Measurements from ENCODE around the gene ANOS1. TPM values are rescaled to one million over a fixed set of nuclear protein-coding genes. Genes with fewer than 3 reads are reported as not detected.

ANOS1 gene
- total RNA-seq, 5 donors from 2014 or later (not counting 1 experiment from before 2014, with no cell fraction given): 0.10 to 0.13 (median 0.12) TPM; not detected in 2

DNA sequence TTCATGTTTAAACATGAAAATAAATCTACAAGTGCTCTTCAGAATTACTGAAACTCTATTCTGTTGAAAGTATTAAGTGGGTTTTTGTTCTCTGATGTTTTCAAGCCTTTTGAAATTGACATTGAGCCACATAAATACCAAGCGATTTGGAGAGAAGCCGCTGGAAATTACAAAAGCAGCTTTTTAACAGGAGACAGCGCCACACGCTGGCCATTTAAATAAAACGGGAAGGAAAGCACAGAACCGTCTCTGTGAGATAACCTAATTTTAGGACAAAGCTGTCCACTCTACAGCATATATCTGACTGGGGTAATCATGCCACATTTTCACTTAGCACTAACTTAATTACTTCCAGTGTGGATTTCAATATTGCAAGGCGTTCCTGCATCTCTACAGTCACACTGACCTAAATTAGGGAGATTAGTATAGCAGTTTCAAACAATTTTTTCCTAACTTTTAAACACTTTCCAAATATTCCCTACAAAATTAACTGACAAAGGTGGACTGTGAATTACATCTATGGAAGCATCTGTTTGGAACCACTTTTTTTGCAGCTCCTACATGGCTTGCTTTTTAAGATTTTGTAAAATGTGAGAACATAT, 6.8 kb upstream of the ANOS1 start:
- no peaks in the 10 kb centered on the region for H3K9me3 Mint-ChIP-seq
- DNase-seq (peak in 14 of 35 experiments; percentile 2 to 48 (median 11)), ATAC-seq (replicated peaks in 1 of 4) (no peak)
- ChIA-PET CTCF (interaction anchor here (0.6 to 1.2 kb wide), 5 partner anchors 8 to 1275 kb away, joined by 3 to 6 read pairs (median 4); no protein-coding TSS in a partner anchor), POLR2A (no interaction called here)
- no peak overlapping the region for H3K27ac Mint-ChIP-seq
- H3K4me1 ChIP-seq (ENCODE audit: control insufficient read depth in 1 of 2, extremely low read depth in 1 of 2, insufficient read depth in 2 of 2, low read length in 2 of 2): no peaks in the 10 kb centered on the region
- peaks cover 3 to 17% of the 10 kb centered on the region in 2 donors for H3K27me3 Mint-ChIP-seq
- H3K36me3 Mint-ChIP-seq: no peaks in the 10 kb centered on the region
- no peaks in the 10 kb centered on the region for H3K4me1 Mint-ChIP-seq
- H3K36me3 ChIP-seq (ENCODE audit: control insufficient read depth in 2 of 2, extremely low read depth in 1 of 2, insufficient read depth in 1 of 2, low read length in 1 of 2): no peaks in the 10 kb centered on the region
- no peaks in the 10 kb centered on the region for H3K27me3 ChIP-seq (replicated peaks in 1 of 2; ENCODE audit: control insufficient read depth in 2 of 2, extremely low read depth in 1 of 2, insufficient read depth in 2 of 2, low read length in 1 of 2)
- H3K4me3 ChIP-seq (ENCODE audit: control insufficient read depth in 1 of 2, extremely low read depth in 1 of 2, low read length in 1 of 2): no peak overlapping the region
- H3K4me3 Mint-ChIP-seq: no peak overlapping the region
- no CpG with 5 or more reads among the region's 7 CpGs for WGBS (ENCODE audit: insufficient coverage)
- H3K9me3 ChIP-seq: no peaks in the 10 kb centered on the region
- no peak overlapping the region for H3K27ac ChIP-seq (ENCODE audit: low read length)

- Histone ChIP-seq H3K27me3 (replicated peaks in 1 of 2; ENCODE audit: control insufficient read depth in 2 of 2, extremely low read depth in 1 of 2, insufficient read depth in 2 of 2, low read length in 1 of 2) (no peaks in the 10 kb centered on the region), H3K4me3 (ENCODE audit: control insufficient read depth in 1 of 2, extremely low read depth in 1 of 2, low read length in 1 of 2) (no peak overlapping the region), H3K36me3 (ENCODE audit: control insufficient read depth in 2 of 2, extremely low read depth in 1 of 2, insufficient read depth in 1 of 2, low read length in 1 of 2) (no peaks in the 10 kb centered on the region), H3K4me1 (ENCODE audit: control insufficient read depth in 1 of 2, extremely low read depth in 1 of 2, insufficient read depth in 2 of 2, low read length in 2 of 2) (no peaks in the 10 kb centered on the region), H3K27ac (ENCODE audit: low read length) (no peak overlapping the region), H3K9me3 (no peaks in the 10 kb centered on the region)
- DNase-seq (no peak), ATAC-seq (replicated peaks in 1 of 4) (no peak)
- Mint-ChIP-seq H3K27ac (no peak overlapping the region), H3K36me3 (no peaks in the 10 kb centered on the region), H3K4me3 (no peak overlapping the region), H3K4me1 (peaks cover 0 to 3% (median 3%) of the 10 kb centered on the region in 3 donors), H3K9me3 (no peaks in the 10 kb centered on the region), H3K27me3 (peaks cover 6 to 23% of the 10 kb centered on the region in 2 donors)
- CTCF ChIA-PET: interaction anchor here (0.6 to 1.2 kb wide), 4 partner anchors 9 to 1276 kb away, joined by 3 to 6 read pairs (median 4); no protein-coding TSS in a partner anchor
- 100% methylated on average over 1 of the region's 9 CpGs for WGBS (ENCODE audit: insufficient coverage)
- POLR2A ChIA-PET: no interaction called here
Measured at GRCh38 chrX:8737883-8738282, 5.9 kb upstream of the ANOS1 start.

DNA sequence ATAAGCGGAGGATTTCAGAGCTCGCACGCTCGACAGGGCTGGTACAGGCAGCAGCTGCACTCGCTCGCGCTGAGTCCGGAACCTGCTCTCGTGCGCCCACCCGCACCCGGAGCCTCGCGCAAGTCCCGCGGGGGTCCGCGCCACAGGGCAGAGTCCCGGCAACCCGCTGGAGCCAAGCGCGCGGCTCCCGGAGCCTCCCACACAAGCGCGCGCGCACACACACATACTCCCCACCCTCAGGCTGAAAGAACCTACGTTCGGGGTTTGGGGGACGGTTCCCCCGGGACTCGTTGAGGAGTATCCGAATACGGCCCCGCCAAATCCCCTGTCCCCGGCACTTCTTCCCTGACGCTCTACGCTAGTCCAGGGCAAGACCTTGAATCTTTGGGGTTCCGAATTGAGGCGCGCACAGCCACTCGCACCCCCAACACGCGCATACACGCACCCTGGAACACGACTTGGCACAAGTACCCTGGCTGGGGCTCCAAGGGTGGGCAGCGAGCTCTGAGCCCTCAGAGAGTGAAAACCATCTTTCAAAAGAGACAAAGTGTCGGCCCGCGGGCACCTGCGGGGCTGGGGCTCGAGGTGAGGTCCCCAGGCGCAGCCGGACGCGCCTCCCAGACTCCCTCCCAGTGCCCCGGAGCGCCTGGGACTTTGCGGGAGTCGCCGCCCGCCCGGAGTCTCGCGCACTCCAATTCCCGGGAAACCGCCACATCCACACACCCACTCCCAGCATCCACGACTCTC, 952 bp downstream of the ANOS1 start:
- ChIA-PET POLR2A (no interaction called here), CTCF (no interaction called here)
- Mint-ChIP-seq H3K4me3 (no peak overlapping the region), H3K9me3 (no peaks in the 10 kb centered on the region), H3K27me3 (peaks cover 22 to 31% of the 10 kb centered on the region in 2 donors), H3K27ac (no peak overlapping the region), H3K36me3 (no peaks in the 10 kb centered on the region), H3K4me1 (peaks cover 0 to 8% (median 6%) of the 10 kb centered on the region in 3 donors)
- Histone ChIP-seq H3K36me3 (ENCODE audit: control insufficient read depth in 2 of 2, extremely low read depth in 1 of 2, insufficient read depth in 1 of 2, low read length in 1 of 2) (no peaks in the 10 kb centered on the region), H3K27ac (ENCODE audit: low read length) (no peak overlapping the region), H3K27me3 (replicated peaks in 1 of 2; ENCODE audit: control insufficient read depth in 2 of 2, extremely low read depth in 1 of 2, insufficient read depth in 2 of 2, low read length in 1 of 2) (peaks cover 2 to 28% of the 10 kb centered on the region in 2 experiments), H3K4me1 (ENCODE audit: control insufficient read depth in 1 of 2, extremely low read depth in 1 of 2, insufficient read depth in 2 of 2, low read length in 2 of 2) (no peaks in the 10 kb centered on the region), H3K9me3 (no peaks in the 10 kb centered on the region), H3K4me3 (ENCODE audit: control insufficient read depth in 1 of 2, extremely low read depth in 1 of 2, low read length in 1 of 2) (no peak overlapping the region)
- ATAC-seq (replicated peaks in 1 of 4): no peak
- no peak for DNase-seq
- 2% methylated on average over 9 of the region's 69 CpGs for WGBS (ENCODE audit: insufficient coverage)

GRCh38 chrX:8729811-8730210, 2.1 kb downstream of the ANOS1 start:
- ChIA-PET CTCF (interaction anchor here in 1 of 2 donors (0.6 kb wide), 1 partner anchor 13 kb away, joined by 6 read pairs; no protein-coding TSS in a partner anchor), POLR2A (interaction anchor here in 1 of 2 donors (0.5 kb wide), 1 partner anchor 780 kb away, joined by 4 read pairs; no protein-coding TSS in a partner anchor)
- Mint-ChIP-seq H3K4me3 (no peak overlapping the region), H3K27me3 (peaks cover 22 to 31% of the 10 kb centered on the region in 2 donors), H3K27ac (no peak overlapping the region), H3K36me3 (no peaks in the 10 kb centered on the region), H3K4me1 (peaks cover 0 to 8% (median 6%) of the 10 kb centered on the region in 3 donors), H3K9me3 (no peaks in the 10 kb centered on the region)
- ATAC-seq (replicated peaks in 1 of 4) (no peak), DNase-seq (no peak)
- peaks cover 2 to 28% of the 10 kb centered on the region in 2 experiments for H3K27me3 ChIP-seq (replicated peaks in 1 of 2; ENCODE audit: control insufficient read depth in 2 of 2, extremely low read depth in 1 of 2, insufficient read depth in 2 of 2, low read length in 1 of 2)
- no peaks in the 10 kb centered on the region for H3K4me1 ChIP-seq (ENCODE audit: control insufficient read depth in 1 of 2, extremely low read depth in 1 of 2, insufficient read depth in 2 of 2, low read length in 2 of 2)
- H3K27ac ChIP-seq (ENCODE audit: low read length): no peak overlapping the region
- no peaks in the 10 kb centered on the region for H3K36me3 ChIP-seq (ENCODE audit: control insufficient read depth in 2 of 2, extremely low read depth in 1 of 2, insufficient read depth in 1 of 2, low read length in 1 of 2)
- H3K9me3 ChIP-seq: no peaks in the 10 kb centered on the region
- WGBS (ENCODE audit: insufficient coverage): 0% methylated on average over 1 of the region's 2 CpGs
- H3K4me3 ChIP-seq (ENCODE audit: control insufficient read depth in 1 of 2, extremely low read depth in 1 of 2, low read length in 1 of 2): no peak overlapping the region

- CTCF ChIA-PET: no interaction called here
- no peaks in the 10 kb centered on the region for H3K36me3 ChIP-seq (ENCODE audit: control insufficient read depth in 2 of 2, extremely low read depth in 1 of 2, insufficient read depth in 1 of 2, low read length in 1 of 2)
- no peaks in the 10 kb centered on the region for H3K36me3 Mint-ChIP-seq
- DNase-seq (no peak), ATAC-seq (replicated peaks in 1 of 4) (no peak)
- no peak overlapping the region for H3K27ac Mint-ChIP-seq
- H3K9me3 Mint-ChIP-seq: no peaks in the 10 kb centered on the region
- H3K27me3 ChIP-seq (replicated peaks in 1 of 2; ENCODE audit: control insufficient read depth in 2 of 2, extremely low read depth in 1 of 2, insufficient read depth in 2 of 2, low read length in 1 of 2): peaks cover 2 to 28% of the 10 kb centered on the region in 2 experiments
- POLR2A ChIA-PET: no interaction called here
- WGBS (ENCODE audit: insufficient coverage): 58% methylated on average over 3 of the region's 11 CpGs
- H3K27me3 Mint-ChIP-seq: peaks cover 22 to 35% of the 10 kb centered on the region in 2 donors
- H3K9me3 ChIP-seq: no peaks in the 10 kb centered on the region
- peaks cover 0 to 8% (median 6%) of the 10 kb centered on the region in 3 donors for H3K4me1 Mint-ChIP-seq
- no peaks in the 10 kb centered on the region for H3K4me1 ChIP-seq (ENCODE audit: control insufficient read depth in 1 of 2, extremely low read depth in 1 of 2, insufficient read depth in 2 of 2, low read length in 2 of 2)
- no peak overlapping the region for H3K27ac ChIP-seq (ENCODE audit: low read length)
- no peak overlapping the region for H3K4me3 Mint-ChIP-seq
- H3K4me3 ChIP-seq (ENCODE audit: control insufficient read depth in 1 of 2, extremely low read depth in 1 of 2, low read length in 1 of 2): no peak overlapping the region
Measured at GRCh38 chrX:8728932-8729535, 2.9 kb downstream of the ANOS1 start.

- no peak overlapping the region for H3K4me3 Mint-ChIP-seq
- H3K4me1 Mint-ChIP-seq: peaks cover 0 to 4% (median 0%) of the 10 kb centered on the region in 3 donors
- H3K27me3 ChIP-seq (replicated peaks in 1 of 2; ENCODE audit: control insufficient read depth in 2 of 2, extremely low read depth in 1 of 2, insufficient read depth in 2 of 2, low read length in 1 of 2): peaks cover 2 to 22% of the 10 kb centered on the region in 2 experiments
- H3K27ac ChIP-seq (ENCODE audit: low read length): no peak overlapping the region
- H3K4me1 ChIP-seq (ENCODE audit: control insufficient read depth in 1 of 2, extremely low read depth in 1 of 2, insufficient read depth in 2 of 2, low read length in 2 of 2): no peaks in the 10 kb centered on the region
- H3K4me3 ChIP-seq (ENCODE audit: control insufficient read depth in 1 of 2, extremely low read depth in 1 of 2, low read length in 1 of 2): no peak overlapping the region
- ChIA-PET CTCF (no interaction called here), POLR2A (no interaction called here)
- H3K36me3 ChIP-seq (ENCODE audit: control insufficient read depth in 2 of 2, extremely low read depth in 1 of 2, insufficient read depth in 1 of 2, low read length in 1 of 2): no peaks in the 10 kb centered on the region
- H3K36me3 Mint-ChIP-seq: no peaks in the 10 kb centered on the region
- H3K27ac Mint-ChIP-seq: no peak overlapping the region
- ATAC-seq (replicated peaks in 1 of 4) (no peak), DNase-seq (no peak)
- H3K9me3 Mint-ChIP-seq: no peaks in the 10 kb centered on the region
- H3K27me3 Mint-ChIP-seq: peaks cover 12 to 47% of the 10 kb centered on the region in 2 donors
- no peaks in the 10 kb centered on the region for H3K9me3 ChIP-seq
- WGBS (ENCODE audit: insufficient coverage): 80% methylated on average over 1 of the region's 7 CpGs
Measured at GRCh38 chrX:8726031-8726652, 5.8 kb downstream of the ANOS1 start.
